ENCODE measurements around the gene IQCN. TPM values are rescaled to one million over a fixed set of nuclear protein-coding genes. Genes with fewer than 3 reads are reported as not detected.

IQCN gene
- total and polyA plus RNA-seq, 2 of the 4 experiments (the other 2 are of a cell fraction): 0.18 to 0.67 TPM

GRCh38 chr19:18219911-18220631 lies 54.2 kb downstream of the IQCN start:
- Histone ChIP-seq H2BK15ac (ENCODE audit: low read depth, low read length) (no peak overlapping the region), H3K9me3 (ENCODE audit: control insufficient read depth, insufficient read depth, low read length) (no peaks in the 10 kb centered on the region), H3K4ac (ENCODE audit: low read depth, low read length) (no peak overlapping the region), H3K18ac (ENCODE audit: low read depth, low read length) (no peak overlapping the region), H4K5ac (ENCODE audit: low read depth, low read length) (no peak overlapping the region), H2AFZ (replicated peaks; ENCODE audit: low read length, poor library complexity) (peak overlapping the region; percentile 41), H3K14ac (replicated peaks; ENCODE audit: low read depth, low read length) (no peak overlapping the region), H3K4me3 (ENCODE audit: insufficient read depth, low read depth, low read length) (no peak overlapping the region), H2BK5ac (ENCODE audit: low read depth, low read length, poor library complexity, severe bottlenecking) (no peak overlapping the region), H2BK120ac (ENCODE audit: low read depth, low read length) (0 out of 2 replicates have a peak overlapping the region, but pooled peaks have one; percentile 8), H3K27ac (ENCODE audit: insufficient read depth, low read length) (no peak overlapping the region), H3K56ac (ENCODE audit: extremely low read depth, insufficient read depth, low read length) (no peak overlapping the region), H3K79me1 (ENCODE audit: low read depth in 1 of 2, low read length in 2 of 2) (no peaks in the 10 kb centered on the region), H2BK20ac (ENCODE audit: low read depth, low read length) (no peak overlapping the region), H3K23ac (ENCODE audit: low read depth, low read length) (no peak overlapping the region), H4K8ac (ENCODE audit: low read depth in 2 of 2, low read length in 2 of 2) (no peak overlapping the region), H2AK5ac (ENCODE audit: low read depth, low read length) (no peak overlapping the region), H3K4me2 (ENCODE audit: low read depth, low read length) (no peak overlapping the region), H2AK9ac (replicated peaks; ENCODE audit: low read depth, low read length, poor library complexity) (peak overlapping the region; percentile 14), H4K91ac (ENCODE audit: insufficient read depth, low read depth, low read length) (no peak overlapping the region), H3K9me1 (ENCODE audit: insufficient read depth, low read length) (peaks cover 5% of the 10 kb centered on the region; the same call in 1 of the 2 replicates), H3K4me1 (ENCODE audit: control insufficient read depth, insufficient read depth, low read length) (peaks cover 3% of the 10 kb centered on the region), H3K36me3 (ENCODE audit: control insufficient read depth, insufficient read depth, low read length) (no peaks in the 10 kb centered on the region), H3K27me3 (ENCODE audit: control insufficient read depth, insufficient read depth, low read length) (no peaks in the 10 kb centered on the region; the same call in 1 of the 2 replicates), H3K9ac (ENCODE audit: low read depth, low read length) (no peak overlapping the region), H4K20me1 (ENCODE audit: insufficient read depth, low read length) (no peaks in the 10 kb centered on the region)
- intact Hi-C loops (cut with micrococcal nuclease): no loop called here
- 79% methylated on average over 18 of the region's 28 CpGs; no CpG with 5 or more reads in 1 of the 2 experiments for WGBS, 2 experiments (ENCODE audit: extremely low coverage in 2 of 2, insufficient read length in 1 of 2)
- POLR2A ChIA-PET (ENCODE audit: unreplicated experiment): no interaction called here
- peak; percentile 33 for DNase-seq
- BruUV-seq (replicated peaks): no TSS peak
- dilution Hi-C loops (cut with HindIII; ENCODE audit: low sequenced_read_pairs, unreplicated experiment): no loop called here
- CTCF ChIA-PET: interaction anchor here (1.1 kb wide), 1 partner anchor 68 kb away, joined by 3 read pairs; the partner anchor contains the start of gene PIK3R2
- no peak for ATAC-seq (ENCODE audit: low read depth)
- in situ Hi-C loops (cut with MboI; ENCODE audit: low sequenced_read_pairs): no loop called here
- TF ChIP-seq RAD21 (IDR thresholded peaks at IDR 0.05; ENCODE audit: low read length) (no peak), FOS (IDR thresholded peaks at IDR 0.05; ENCODE audit: low read depth, low read length) (0 out of 2 replicates have a peak, but pooled peaks have one; percentile 3)

All from IMR-90 (cell line).